Measurements from ENCODE around the gene INHBC.

INHBC gene

GRCh38 chr12:57428965-57429364 is 5.6 kb upstream of the INHBC start:
- H3K27ac ChIP-seq (ENCODE audit: extremely low read depth, low read depth, low read length): no peak overlapping the region
- no peak overlapping the region for H3K4me3 ChIP-seq (ENCODE audit: low read depth, low read length)
- no peaks in the 10 kb centered on the region for H3K9me3 ChIP-seq (ENCODE audit: control insufficient read depth, insufficient read depth, low read depth, low read length)
- H3K4me1 ChIP-seq (ENCODE audit: control insufficient read depth, insufficient read depth, low read length): no peaks in the 10 kb centered on the region; the same call in 1 of the 2 replicates
- CTCF ChIA-PET: interaction anchor here (1.7 to 2.6 kb wide), 2 partner anchors 24 to 121 kb away, joined by 4 to 17 read pairs; no protein-coding TSS in a partner anchor
- H3K36me3 ChIP-seq (ENCODE audit: control insufficient read depth in 2 of 2, insufficient read depth in 1 of 2, low read length in 2 of 2): peaks cover 3 to 13% of the 10 kb centered on the region in 2 experiments; a peak in 2 of 3 replicates
- TF ChIP-seq ZNF677 (tag by site-specific recombination; IDR thresholded peaks at IDR 0.05) (no peak), ZNF514 (tag by site-specific recombination; IDR thresholded peaks at IDR 0.05) (no peak), ZNF121 (tag by site-specific recombination; IDR thresholded peaks at IDR 0.05) (peak; percentile 97), ZFP41 (tag by site-specific recombination; IDR thresholded peaks at IDR 0.05; ENCODE audit: borderline replicate concordance) (no peak)
- POLR2A ChIA-PET: interaction anchor here (1.5 kb wide), 1 partner anchor 26 kb away, joined by 3 read pairs; the partner anchor contains the start of gene INHBE

- peaks cover 3 to 8% of the 10 kb centered on the region in 2 experiments; a peak in 2 of 3 replicates for H3K36me3 ChIP-seq (ENCODE audit: control insufficient read depth in 2 of 2, insufficient read depth in 1 of 2, low read length in 2 of 2)
- no peaks in the 10 kb centered on the region; the same call in 1 of the 2 replicates for H3K4me1 ChIP-seq (ENCODE audit: control insufficient read depth, insufficient read depth, low read length)
- H3K27ac ChIP-seq (ENCODE audit: extremely low read depth, low read depth, low read length): peak overlapping the region; percentile 88
- H3K9me3 ChIP-seq (ENCODE audit: control insufficient read depth, insufficient read depth, low read depth, low read length): no peaks in the 10 kb centered on the region
- CTCF ChIA-PET: interaction anchor here (0.8 to 2.6 kb wide), 7 partner anchors 8 to 152 kb away, joined by 3 to 17 read pairs (median 4); partner anchors contain the start of genes GLI1 and INHBE
- peak overlapping the region; percentile 47 for H3K4me3 ChIP-seq (ENCODE audit: low read depth, low read length)
- TF ChIP-seq ZBTB1 (tag by site-specific recombination; IDR thresholded peaks at IDR 0.05): no peak
- 0 out of 2 replicates have a peak, but pooled peaks have one; percentile 36 for TF ChIP-seq ZBTB17 (tag by site-specific recombination; IDR thresholded peaks at IDR 0.05)
- no peak for TF ChIP-seq ZNF335 (tag by site-specific recombination; conservative IDR thresholded peaks at IDR 0.05)
- no peak for TF ChIP-seq ZNF555 (tag by site-specific recombination; conservative IDR thresholded peaks at IDR 0.05)
- TF ChIP-seq ZNF19 (tag by site-specific recombination; IDR thresholded peaks at IDR 0.05; ENCODE audit: low read depth): no peak
- TF ChIP-seq BCL11B (tag by site-specific recombination; IDR thresholded peaks at IDR 0.05; ENCODE audit: low read depth): no peak
- 0 out of 2 replicates have a peak, but pooled peaks have one; percentile 17 for TF ChIP-seq PRDM1 (tag by site-specific recombination; IDR thresholded peaks at IDR 0.05)
- TF ChIP-seq ZBTB8A (tag by site-specific recombination; IDR thresholded peaks at IDR 0.05): no peak
- TF ChIP-seq KLF16 (tag by site-specific recombination; IDR thresholded peaks at IDR 0.05): no peak
- TF ChIP-seq ZNF837 (tag by site-specific recombination; IDR thresholded peaks at IDR 0.05): no peak
- TF ChIP-seq SALL2 (tag by site-specific recombination; IDR thresholded peaks at IDR 0.05; ENCODE audit: borderline replicate concordance): no peak
- TF ChIP-seq SP3 (tag by site-specific recombination; IDR thresholded peaks at IDR 0.05): no peak
- POLR2A ChIA-PET: interaction anchor here (0.5 to 1.2 kb wide), 5 partner anchors 17 to 264 kb away, joined by 3 to 6 read pairs (median 4); no protein-coding TSS in a partner anchor
Measured at GRCh38 chr12:57429473-57430111, 5.0 kb upstream of the INHBC start.

- Histone ChIP-seq H3K9me3 (ENCODE audit: control insufficient read depth, insufficient read depth, low read depth, low read length) (no peaks in the 10 kb centered on the region), H3K27ac (ENCODE audit: extremely low read depth, low read depth, low read length) (peak overlapping the region; percentile 88), H3K36me3 (ENCODE audit: control insufficient read depth in 2 of 2, insufficient read depth in 1 of 2, low read length in 2 of 2) (peaks cover 2 to 8% of the 10 kb centered on the region in 2 experiments; a peak in 2 of 3 replicates), H3K4me1 (ENCODE audit: control insufficient read depth, insufficient read depth, low read length) (no peaks in the 10 kb centered on the region; the same call in 1 of the 2 replicates), H3K4me3 (ENCODE audit: low read depth, low read length) (peak overlapping the region; percentile 47)
- ChIA-PET CTCF (interaction anchor here (0.8 to 2.6 kb wide), 7 partner anchors 9 to 153 kb away, joined by 3 to 17 read pairs (median 4); partner anchors contain the start of genes GLI1 and INHBE), POLR2A (interaction anchor here (0.5 to 1.2 kb wide), 6 partner anchors 18 to 263 kb away, joined by 3 to 6 read pairs (median 4); partner anchors contain the start of gene SHMT2)
- TF ChIP-seq ZFHX2 (tag by site-specific recombination; conservative IDR thresholded peaks at IDR 0.05) (no peak), CTCF (tag by site-specific recombination; IDR thresholded peaks at IDR 0.05) (peak; percentile 29; the same call in 1 of the 2 replicates), ZNF391 (tag by site-specific recombination; IDR thresholded peaks at IDR 0.05; ENCODE audit: borderline replicate concordance, low read depth) (0 out of 2 replicates have a peak, but pooled peaks have one; percentile 17), HOXC10 (CRISPR knock-in tag; IDR thresholded peaks at IDR 0.05) (peak; percentile 67; the same call in 1 of the 2 replicates), ZBTB17 (tag by site-specific recombination; IDR thresholded peaks at IDR 0.05) (peak; percentile 1; the same call in 1 of the 2 replicates), ZBTB20 (tag by site-specific recombination; IDR thresholded peaks at IDR 0.05) (peak; percentile 22; the same call in 1 of the 2 replicates), ZNF19 (tag by site-specific recombination; IDR thresholded peaks at IDR 0.05; ENCODE audit: low read depth) (no peak), KLF8 (tag by site-specific recombination; IDR thresholded peaks at IDR 0.05) (0 out of 2 replicates have a peak, but pooled peaks have one; percentile 37), ZNF169 (tag by site-specific recombination; IDR thresholded peaks at IDR 0.05) (no peak), PRDM4 (tag by site-specific recombination; IDR thresholded peaks at IDR 0.05) (peak; percentile 63; the same call in 1 of the 2 replicates), SP3 (tag by site-specific recombination; IDR thresholded peaks at IDR 0.05) (no peak; the same call in 1 of the 2 replicates), ZNF654 (tag by site-specific recombination; IDR thresholded peaks at IDR 0.05; ENCODE audit: low read depth) (no peak; the same call in 1 of the 2 replicates)
Measured at GRCh38 chr12:57430112-57430930, 4.3 kb upstream of the INHBC start.
